Upper lobe of left lung (tissue), 4 donors: ENCODE measurements around the gene FAM171A2.

Source experiments
- CTCF ChIP-seq, 6 experiments: fragments of 450-650 bp in 4 of 6; fragments of 200-600 bp in 2 of 6; sonication (generic) in 2 of 6; IDR thresholded peaks; one replicate each; pipeline ENCODE4 v1.5.1; 2016 to 2019; ENCODE audit warnings: antibody characterized with exemption in 6 of 6
- POLR2A ChIP-seq, 4 donors: fragments of 450-650 bp; IDR thresholded peaks; one replicate each; pipeline ENCODE4 v1.5.1; 2016 to 2017; ENCODE audit warnings: antibody characterized with exemption in 4 of 4, mild to moderate bottlenecking in 2 of 4
- POLR2AphosphoS5 ChIP-seq, 2 donors: sonication (generic); formaldehyde crosslinking; IDR thresholded peaks; one replicate each; pipeline ENCODE4 v1.5.1; 2017; ENCODE audit warnings: antibody characterized with exemption in 2 of 2

- TF ChIP-seq POLR2AphosphoS5 (IDR thresholded peaks at IDR 0.05) (no peak), CTCF (IDR thresholded peaks at IDR 0.05) (no peak), POLR2A (IDR thresholded peaks at IDR 0.05) (no peak)
Observed at GRCh38 chr17:44312396-44313104, 51.1 kb downstream of the FAM171A2 start.
